Stimulated activated CD4-positive, alpha-beta T cell treated with anti-CD3 and anti-CD28 coated beads, TNF-alpha, amount 100 ng/mL, for 1 hour (primary cell): ENCODE results near the gene RASA3.

Experiments
- DNase-seq, 3 donors: peaks; one replicate each; pipeline ENCODE4 v3.0.0-alpha.2; 2020; ENCODE audit warnings: low read depth in 3 of 3, low spot score in 1 of 3

Gene RASA3

DNA sequence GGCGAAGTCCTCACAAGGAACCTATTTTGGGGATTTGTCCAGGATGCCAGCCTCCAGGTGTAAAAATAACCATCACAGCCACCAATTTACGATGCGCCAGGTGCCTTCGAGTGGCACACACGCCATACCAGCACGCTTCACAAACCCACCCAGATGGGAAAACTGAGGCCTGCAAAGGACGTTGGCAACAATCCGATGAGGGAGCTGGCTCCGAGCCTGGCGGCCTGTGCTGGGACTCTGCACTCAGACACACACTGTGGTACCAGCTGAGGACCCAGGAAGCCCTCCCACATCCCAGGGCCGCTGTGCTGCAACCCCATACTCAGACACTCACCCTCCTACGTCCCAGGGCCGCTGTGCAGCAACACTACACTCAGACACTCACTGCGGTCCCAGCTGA is 93.5 kb downstream of the RASA3 start:
- no peak for DNase-seq

DNA sequence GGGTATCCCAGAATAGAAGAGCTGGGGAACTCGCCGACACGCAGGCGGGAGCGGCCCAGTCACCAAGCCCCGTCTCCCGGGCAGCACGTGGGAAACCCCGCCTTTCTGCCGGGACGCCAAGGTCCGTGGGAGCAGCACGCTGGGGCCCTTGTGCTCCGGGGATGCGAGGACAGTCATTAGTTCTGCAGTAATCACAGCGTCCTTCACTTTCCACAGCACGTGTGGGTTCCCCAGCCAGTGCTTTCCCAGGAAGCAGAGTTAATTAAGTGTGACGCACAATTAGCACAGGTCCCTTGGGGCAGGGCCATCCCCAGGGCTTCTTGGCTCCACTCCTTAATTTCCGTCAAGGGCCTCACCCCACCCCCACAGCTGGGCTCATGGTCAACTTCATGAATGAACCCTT is 94.2 kb downstream of the RASA3 start:
- DNase-seq = no peak

DNA sequence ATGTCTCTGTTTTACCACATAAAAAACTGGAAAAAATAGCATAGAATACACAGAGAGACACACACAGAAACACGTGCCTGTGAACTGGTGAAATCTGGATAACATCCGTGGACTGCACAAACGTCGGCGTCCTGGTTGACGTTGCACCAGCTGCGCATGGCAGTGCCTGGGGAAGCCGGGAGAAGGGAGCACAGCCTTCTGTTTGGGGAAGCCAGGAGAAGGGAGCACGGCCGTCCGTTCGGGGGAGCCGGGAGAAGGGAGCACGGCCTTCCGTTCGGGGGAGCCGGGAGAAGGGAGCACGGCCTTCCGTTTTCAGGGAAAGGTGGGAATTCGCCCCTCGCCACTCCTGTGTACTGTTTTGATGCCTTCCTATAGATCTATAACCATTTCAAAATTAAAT is 94.7 kb downstream of the RASA3 start:
- no peak for DNase-seq

DNA sequence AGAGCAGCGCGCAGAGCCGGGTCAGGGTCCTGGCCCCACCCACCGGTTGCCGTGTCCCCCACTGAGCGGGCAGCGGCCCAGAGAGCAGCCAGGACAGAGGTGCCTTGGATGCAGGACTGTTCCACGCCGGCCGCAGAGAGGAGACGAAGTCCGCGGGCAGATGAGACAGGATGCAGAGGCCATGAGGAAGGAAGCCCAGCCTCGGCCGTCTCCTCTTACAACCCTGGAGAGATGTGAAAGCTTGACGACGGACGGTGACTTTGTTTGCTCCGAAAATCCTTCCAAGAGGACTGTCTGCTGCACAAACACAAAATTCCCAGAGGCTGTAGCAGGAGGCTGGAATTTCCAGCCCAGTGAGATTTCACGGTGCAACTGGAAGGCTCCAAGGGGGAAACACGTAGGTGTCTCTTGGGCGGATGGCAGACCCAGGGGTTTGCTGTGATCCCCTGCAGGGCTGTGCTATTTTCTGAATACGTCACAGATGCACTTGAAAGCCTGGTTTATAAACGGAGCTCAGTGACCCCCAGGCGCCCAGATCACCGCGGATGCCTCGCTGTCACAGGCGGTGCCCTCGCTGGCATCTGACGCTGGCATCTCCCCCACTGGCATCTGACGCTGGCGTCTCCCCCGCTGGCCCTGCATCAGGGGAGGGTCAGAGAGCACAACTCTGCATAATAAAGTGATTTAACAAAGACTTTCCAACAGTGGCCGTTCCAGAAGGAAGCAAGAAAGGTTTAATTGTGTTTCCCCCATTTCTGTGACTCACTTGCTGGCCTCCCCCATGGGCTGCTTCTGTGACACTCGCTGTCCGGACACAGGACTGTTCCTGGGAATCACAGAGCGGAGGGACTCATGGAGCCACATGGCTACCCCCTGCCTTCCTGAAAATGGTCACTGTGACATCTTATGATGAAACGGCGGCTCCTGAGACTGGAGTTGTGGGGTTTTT is 96.6 kb downstream of the RASA3 start:
- no peak for DNase-seq

DNA sequence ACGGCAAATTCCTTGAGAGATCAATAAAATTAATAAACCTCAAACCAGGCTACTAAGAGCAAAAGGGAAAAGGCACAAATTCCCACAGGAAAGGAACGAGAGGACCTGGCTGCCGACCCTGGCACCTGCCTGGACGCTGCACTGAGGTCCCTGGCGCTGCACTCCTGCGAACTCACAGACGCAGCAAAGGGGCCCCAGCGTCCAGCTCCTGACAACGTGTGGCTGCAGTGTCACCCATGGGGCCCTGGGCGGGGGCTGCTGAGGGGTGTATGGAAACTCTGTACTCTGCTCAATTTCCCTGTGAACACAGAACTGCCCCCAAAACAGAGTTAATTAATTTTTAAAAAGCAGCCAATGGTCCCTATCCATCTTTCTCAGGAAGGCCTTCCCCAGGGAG is 97.2 kb downstream of the RASA3 start:
- DNase-seq = no peak

DNA sequence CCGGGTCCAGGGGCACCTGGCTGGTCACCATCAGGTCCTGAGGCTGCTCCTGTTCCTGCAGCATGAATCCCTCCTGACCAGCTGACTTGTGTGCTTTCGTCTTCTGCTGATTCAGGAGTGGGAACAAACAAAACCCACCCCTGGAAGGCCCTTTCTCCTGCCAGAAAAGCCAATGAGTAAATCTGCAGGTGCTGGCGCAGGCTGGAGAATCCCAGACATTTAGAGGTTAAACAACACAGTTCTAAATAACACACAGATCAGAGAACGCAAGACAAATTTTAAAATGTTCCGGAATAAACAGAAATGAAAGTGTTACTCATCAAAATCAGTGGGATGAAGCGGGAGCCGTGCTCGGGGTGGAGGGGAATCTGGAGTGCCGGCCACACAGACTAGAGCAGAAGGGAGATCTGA is 97.9 kb downstream of the RASA3 start:
- DNase-seq = no peak

DNA sequence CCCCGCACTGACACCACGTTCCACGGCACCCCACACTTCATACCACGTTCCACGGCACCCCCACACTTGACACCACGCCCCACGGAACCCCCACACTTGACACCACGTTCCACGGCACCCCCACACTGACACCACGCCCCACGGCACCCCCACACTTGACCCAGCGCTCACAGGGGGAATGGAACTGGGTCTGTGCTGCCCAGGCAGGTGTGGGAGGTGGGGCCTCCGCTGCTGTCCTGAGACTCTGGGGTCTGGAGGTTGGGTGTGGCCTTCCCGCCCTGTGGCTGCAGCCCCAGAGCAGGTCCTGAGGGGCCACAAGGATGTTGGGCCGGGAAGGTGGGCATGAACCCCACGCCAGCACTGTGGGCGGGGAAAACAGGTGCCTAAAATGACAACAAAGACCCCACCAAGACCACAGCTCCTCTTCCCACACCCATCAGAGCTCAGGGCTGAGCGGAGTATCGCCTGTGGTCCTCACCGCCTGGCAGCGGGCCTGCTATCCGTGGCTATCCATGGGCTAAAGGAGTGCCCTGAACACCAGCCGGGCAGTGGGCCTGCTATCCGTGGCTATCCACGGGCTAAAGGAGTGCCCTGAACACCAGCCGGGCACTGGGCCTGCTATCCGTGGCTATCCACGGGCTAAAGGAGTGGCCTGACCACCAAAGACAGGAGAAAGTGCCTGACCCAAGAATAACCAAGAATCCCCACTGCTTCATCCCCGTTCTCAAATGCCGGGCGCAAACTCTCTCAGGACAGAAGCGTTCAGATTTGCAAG is 98.7 kb downstream of the RASA3 start:
- no peak for DNase-seq

DNA sequence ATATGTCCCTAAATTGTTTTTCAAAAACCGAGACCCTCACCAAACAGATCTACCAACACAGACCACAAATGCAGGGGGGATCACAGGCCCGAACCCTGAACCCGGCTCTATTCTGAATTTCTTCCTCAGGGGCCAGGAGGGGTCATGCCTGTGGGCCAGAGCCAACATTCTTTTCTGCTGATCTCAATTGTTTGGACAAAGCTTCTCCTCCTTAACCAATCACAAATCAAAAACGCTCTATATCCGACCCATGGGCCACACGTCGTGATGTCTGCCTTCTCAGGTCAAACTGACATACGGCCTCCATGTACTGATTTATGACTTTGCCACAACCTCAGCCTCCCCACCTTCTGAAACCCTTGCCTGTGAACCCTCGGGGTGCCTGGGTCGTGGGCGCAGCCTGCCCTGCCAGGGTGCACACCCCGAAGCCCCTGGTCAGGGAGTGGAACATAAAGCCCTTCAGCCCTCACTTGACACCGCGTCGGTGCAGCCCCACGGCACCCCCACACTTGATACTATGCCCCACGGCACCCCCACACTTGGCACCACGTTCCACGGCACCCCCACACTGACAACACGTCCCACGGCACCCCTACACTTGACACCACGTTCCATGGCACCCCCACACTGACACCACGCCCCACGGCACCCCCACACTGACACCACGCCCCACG is 100.2 kb downstream of the RASA3 start:
- DNase-seq = no peak

DNA sequence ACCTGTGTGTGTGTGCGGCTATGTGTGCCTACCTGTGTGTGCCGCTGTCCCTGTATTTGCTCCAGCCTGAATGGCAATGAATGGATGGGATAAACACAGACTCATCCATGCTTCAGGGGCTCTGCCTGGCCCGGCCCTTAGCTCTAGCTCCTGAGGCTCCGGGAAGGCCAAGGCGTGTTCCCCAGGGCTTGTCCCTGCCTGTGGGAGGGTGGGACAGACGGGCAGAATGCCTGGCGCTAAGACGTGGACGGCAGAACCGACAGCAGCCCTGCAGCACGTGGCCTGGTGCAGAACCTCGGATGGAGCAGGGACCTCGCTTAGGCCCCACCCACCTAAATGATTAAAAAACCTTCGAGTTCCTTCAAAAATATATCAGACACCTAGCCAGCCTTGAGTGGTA is 100.8 kb downstream of the RASA3 start:
- DNase-seq = no peak

DNA sequence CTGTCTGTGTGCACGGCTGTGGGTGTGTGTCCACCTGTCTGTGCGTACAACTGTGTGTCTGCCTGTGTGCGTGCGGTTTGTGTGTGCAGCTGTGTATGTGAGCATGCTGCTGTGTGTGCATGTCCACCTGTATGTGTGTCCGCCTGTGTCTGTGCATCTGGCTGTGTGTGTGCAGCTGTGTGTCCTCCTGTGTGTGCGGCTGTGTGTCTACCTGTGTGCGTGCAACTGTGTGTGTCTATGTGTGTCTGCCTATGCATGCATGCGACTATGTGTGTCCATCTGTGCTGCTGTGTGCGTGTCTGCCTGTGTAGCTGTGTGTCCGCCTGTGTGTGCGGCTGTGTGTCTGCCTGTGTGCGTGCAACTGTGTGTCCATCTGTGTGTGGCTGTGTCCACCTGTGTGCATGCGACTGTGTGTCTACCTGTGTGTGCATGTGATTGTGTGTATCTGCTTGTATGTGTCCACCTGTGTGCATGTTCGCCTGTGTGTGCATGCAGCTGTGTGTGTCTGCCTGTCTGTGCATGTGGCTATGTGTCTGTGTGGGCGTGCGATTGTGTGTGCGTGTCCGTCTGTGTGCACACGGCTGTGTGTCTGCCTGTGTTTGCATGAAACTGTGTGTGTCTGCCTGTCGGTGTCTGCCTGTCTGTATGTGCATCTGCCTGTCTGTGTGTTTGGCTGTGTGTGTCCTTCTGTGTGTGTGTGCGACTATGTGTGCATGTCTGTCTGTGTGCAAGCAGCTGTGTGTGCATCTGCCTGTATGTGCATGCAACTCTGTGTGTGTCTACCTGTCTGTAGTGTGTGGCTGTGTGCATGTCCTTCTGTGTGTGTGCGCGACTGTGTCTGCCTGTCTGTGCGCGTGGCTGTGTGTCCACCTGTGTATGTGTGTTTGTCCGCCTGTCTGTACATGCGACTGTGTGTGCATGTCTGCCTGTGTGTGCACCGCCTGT is 101.5 kb downstream of the RASA3 start:
- DNase-seq = no peak

DNA sequence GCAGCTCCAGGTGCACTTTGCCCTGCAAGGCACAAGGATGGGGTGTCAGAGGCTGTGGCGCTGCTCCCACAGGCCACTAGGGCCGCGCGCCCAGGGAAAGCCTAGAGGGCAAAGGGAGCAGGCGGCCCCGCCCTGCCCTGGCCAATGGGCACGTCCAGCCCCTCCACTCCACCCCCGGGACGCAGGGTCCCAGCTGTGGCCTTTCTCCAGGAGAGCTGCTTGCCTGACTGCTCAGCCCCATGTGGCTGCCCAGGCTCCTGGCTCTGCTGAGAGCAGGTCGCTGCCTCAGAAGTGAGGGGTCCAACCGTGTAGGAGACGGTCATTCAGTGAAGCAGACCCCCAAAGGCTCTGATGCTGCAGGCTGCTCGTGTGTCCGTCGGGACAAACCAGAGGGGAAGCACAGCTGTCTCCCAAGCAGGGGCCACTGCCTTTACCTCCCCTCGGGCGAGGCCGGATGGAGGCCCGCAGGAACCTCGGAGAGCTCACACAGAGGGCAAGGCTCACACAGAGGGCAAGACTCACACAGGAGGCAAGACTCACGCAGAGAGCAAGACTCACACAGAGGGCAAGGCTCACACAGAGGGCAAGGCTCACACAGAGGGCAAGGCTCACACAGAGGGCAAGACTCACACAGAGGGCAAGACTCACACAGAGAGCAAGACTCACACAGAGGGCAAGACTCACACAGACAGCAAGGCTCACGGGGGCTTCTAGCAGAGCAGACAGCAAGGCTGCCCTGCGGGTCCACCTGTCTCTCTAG is 102.4 kb downstream of the RASA3 start:
- no peak for DNase-seq

DNA sequence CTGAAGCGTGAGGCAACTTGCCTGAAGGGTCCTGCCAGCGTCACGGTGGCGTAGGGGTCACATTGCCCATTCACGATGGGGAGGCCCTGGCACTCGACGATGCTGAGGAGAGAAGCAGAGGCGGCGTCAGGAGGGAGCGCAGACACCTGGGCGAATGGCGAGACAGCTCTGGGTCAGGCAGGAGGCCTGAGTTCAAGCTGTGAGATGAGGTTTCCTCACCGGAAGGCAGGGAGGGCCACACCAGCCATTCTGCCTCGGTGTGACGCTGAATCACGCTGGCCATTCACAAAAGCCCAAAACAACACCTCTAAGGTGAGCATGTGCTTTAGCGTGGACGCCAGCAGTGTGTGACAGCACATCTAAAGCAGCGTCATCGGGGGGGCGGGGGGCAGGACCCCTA is 104.6 kb downstream of the RASA3 start:
- no peak for DNase-seq

DNA sequence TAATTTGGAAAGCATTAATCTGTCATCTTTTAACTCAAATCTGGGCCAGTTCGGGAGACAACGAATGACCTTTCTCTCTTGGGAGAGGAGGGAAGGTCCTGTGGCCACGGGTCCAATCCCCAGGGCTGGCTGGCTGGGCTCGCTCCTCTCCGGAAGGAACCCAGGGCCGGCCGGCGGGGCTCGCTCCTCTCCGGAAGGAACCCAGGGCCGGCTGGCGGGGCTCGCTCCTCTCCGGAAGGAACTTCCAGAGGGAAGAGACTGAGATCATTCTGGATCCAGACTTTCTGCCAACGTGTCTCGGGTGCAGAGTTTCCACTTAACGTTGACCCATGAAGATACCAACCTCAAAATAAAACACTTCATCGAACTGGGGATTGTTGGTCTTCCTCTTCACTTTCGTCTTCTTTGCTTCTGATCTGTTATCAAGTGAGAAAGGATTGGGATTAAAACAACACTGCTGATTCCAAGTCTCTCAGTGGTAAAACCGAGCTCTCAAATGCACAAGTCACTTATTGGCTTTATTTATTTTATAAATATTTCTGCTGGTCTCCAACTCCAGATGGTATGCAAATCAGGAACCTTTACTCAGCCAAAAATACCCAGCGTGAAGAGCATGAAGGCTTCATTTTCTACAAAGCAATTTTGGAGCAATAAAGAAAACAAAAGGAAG is 105.2 kb downstream of the RASA3 start:
- no peak for DNase-seq

DNA sequence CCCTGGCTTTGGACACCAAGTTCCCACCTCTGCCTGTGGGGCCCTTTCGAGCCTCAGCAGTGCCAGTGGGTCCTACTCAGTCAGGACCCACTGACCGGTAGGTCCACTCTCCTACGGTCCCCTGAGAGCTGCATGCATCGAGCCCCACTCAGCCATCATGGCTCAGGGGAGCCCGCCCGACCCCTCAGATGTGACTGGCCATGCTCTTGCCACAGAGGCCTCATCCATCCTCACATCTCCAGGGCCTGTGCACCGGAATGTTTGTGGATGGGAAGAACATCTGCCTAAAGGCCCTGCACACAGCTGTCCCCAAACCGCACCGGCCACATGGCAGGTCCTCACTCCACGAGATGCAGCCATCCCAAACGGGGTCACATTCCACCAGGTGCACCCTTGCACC is 105.9 kb downstream of the RASA3 start:
- no peak for DNase-seq

DNA sequence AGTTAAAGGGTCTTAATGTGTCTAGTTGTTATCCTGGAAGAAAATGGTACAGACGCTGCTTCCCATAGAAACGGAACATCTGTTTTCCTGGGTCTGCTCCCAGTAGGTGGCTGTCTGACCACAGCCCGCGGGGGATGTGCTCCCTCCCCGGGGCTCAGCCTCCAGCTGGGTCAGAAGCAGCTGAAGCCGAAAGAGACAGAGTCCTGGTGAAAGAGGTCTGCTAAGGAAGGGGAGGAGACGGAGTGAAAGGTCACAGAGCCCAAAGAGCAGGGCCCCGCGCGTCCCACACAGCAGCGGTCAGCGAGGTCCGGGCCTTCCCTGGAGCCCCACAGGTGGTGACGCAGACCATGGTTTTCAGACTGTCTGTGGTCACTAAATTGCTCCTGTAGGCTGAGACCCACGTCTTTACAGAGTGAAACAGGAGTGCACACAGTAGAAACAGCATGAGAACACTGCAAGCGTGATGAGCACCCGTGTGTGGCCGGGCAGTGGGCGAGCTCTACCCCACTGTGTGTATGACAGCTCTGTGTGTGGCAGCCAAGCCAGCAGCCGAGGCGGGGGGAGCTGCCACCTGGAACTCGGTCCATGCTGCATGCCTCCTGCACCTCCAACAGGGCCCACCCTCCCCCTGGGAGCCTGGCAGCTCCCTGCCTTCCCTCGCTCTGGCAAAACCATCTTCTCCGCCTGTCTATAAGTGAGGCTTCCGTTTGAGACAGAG is 106.5 kb downstream of the RASA3 start:
- DNase-seq = no peak

DNA sequence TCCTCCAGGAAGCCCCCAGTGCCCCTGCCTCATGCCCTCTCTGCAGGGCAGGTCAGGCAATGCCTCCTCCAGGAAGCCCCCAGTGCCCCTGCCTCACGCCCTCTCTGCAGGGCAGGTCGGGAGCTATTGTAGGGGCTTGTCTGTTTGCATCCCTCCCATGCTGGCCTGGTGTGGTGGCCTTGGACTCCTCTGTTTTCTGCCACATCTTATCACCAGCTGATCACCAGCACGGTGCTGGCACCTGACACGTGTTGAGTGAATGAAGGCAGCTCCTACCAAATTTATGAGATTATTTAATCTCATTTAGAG is 107.1 kb downstream of the RASA3 start:
- DNase-seq = no peak

DNA sequence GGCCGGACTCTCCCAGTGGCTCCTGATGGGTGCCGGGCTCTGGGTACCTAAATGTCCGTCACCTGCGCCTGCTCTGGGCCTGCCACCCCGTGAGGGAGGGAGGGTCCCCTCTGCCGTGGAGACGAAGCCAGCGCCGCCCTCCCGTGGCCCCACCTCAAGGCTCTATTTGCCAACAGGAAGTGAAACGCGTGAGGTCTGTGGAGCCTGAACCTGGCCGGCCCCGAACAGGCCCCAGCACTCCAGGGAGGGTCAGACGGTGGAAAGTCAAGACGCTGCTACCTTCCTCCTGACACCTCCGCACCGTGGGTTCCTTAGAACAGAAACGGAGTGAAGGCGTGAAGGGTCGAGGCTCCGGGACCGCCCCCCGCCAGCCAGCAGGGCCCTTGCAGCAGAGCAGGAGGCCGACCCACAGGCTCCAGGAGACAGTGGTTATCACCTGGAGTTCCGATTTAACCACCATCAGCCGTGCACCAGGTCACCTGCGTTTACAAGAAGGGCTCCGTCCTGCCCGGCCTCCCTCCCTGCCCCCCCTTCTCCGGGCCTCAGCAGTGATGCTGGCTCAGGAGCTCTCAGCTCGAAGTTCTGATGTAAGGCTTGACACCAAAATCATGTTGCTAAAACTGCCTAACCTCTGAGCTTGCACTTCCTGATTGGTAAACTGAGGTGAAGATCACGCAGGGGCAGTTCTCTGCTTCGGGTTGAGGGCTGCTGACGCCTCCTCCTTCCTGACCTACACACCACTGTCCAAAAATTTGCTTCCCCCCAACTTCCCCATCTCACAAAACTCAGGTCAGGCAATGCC is 107.6 kb downstream of the RASA3 start:
- no peak for DNase-seq
